HEK293T (cell line): Measurements from ENCODE around the gene EGFL8.

Source experiments
- BHLHE40 ChIP-seq: fragments of 450-650 bp; IDR thresholded peaks from 2 replicates; pipeline ENCODE4 v1.6.1; 2016; ENCODE audit warnings: mild to moderate bottlenecking, moderate library complexity, borderline replicate concordance
- ELF4 ChIP-seq: fragments of 450-650 bp; IDR thresholded peaks from 2 replicates; pipeline ENCODE4 v1.6.1; 2017; ENCODE audit warnings: antibody characterized with exemption
- FOXA1 ChIP-seq: fragments of 450-650 bp; IDR thresholded peaks from 2 replicates; pipeline ENCODE4 v1.6.1; 2016; ENCODE audit warnings: mild to moderate bottlenecking
- FOXM1 ChIP-seq: fragments of 450-650 bp; IDR thresholded peaks from 2 replicates; pipeline ENCODE4 v1.6.1; 2017; ENCODE audit warnings: mild to moderate bottlenecking, borderline replicate concordance
- SUZ12 ChIP-seq: fragments of 450-650 bp; IDR thresholded peaks from 2 replicates; pipeline ENCODE4 v1.6.1; 2016; ENCODE audit warnings: mild to moderate bottlenecking
- TARDBP ChIP-seq: fragments of 450-650 bp; IDR thresholded peaks from 2 replicates; pipeline ENCODE4 v1.6.1; 2016
- ZNF384 ChIP-seq: fragments of 450-650 bp; IDR thresholded peaks from 2 replicates; pipeline ENCODE4 v1.6.1; 2016

DNA sequence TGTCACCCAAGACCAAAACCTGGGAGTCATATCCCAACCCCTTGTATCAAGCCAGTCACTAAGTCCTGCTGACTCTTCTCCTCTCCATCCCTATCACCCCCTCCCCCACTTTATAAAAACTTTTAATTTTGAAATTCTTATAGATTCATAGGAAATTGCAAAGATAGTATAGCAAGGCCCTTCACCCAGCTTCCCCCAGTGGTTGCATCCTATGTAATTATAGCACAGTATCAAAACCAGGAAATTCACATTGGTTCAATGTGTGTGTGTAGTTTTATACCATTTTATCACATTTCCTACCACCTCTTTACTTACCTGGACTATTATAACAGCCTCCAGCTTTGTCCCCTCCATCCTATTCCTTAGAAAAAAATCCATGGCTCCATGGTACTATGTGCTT, 6.3 kb upstream of the EGFL8 start:
- TF ChIP-seq ZNF384 (no peak), ELF4 (no peak), TARDBP (no peak), FOXM1 (no peak), FOXA1 (no peak), SUZ12 (no peak), BHLHE40 (no peak)
